Measurements from ENCODE around the gene SDCBP2. TPM values are rescaled to one million over a fixed set of nuclear protein-coding genes. Genes with fewer than 3 reads are reported as not detected.
A peak's percentile ranks its signal among the peaks of the same experiment; 100 is the strongest.

The SDCBP2 gene
- total and polyA plus RNA-seq, 7 experiments from 2014 or later, result 1.0 to 3.6 (median 1.4) TPM

DNA sequence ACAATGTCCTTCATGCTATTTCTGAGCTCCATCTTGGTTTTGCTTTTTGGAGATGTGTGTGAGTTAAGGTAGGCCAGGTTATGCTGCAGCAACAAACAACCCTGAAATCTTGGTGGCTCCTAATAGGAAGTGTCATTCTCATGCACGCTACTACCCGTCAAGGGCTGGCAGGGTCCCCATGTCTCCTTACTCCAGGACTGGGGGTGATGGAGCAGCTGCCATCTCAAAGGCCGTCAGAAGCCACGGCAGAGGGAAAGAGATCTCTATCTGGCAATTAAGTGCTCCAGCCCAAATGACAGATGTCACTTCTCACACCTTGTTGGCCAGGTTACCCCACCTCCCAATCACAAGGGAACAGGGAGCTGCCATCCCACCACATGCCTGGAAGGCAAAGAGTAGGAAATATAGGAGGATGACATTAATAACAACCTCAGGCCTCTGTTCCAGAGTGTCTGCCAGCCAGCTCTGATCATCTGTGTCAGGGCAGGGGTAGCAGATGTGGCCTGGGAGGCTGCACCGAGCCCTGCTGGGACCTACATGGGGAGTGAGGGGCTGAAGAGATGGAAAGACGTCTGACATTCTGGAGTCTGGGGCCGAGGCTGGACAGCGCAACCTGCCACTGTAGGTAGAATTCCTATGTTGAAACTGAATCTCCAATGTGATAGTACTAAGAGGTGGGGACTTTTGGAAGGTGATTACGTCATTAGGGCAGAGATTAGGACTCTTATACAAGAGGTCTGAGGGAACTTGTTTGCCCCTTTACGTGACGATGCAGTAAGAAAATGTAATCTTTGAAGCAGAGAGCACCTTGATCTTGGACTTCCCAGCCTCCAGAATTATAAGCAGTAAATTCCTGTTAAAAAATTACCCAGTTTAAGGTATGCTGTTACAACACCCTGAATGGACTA lies 4.8 kb upstream of the SDCBP2 start:
- Mint-ChIP-seq H3K9me3 (no peaks in the 10 kb centered on the region), H3K36me3 (peaks cover 0 to 20% (median 0%) of the 10 kb centered on the region in 5 donors), H3K27me3 (no peaks in the 10 kb centered on the region), H3K27ac (peak overlapping the region in 4 of 9 donors; percentile 4 to 51 (median 28)), H3K4me1 (peaks cover 30 to 69% (median 62%) of the 10 kb centered on the region in 7 donors), H3K4me3 (no peak overlapping the region)
- Histone ChIP-seq H3K9me3 (ENCODE audit: control insufficient read depth in 2 of 3, low read length in 3 of 3) (no peaks in the 10 kb centered on the region), H3K27me3 (ENCODE audit: control insufficient read depth in 2 of 2, insufficient read depth in 2 of 2, low read length in 2 of 2) (no peaks in the 10 kb centered on the region), H3K27ac (ENCODE audit: low read depth, low read length) (no peak overlapping the region), H3K4me3 (ENCODE audit: low read length) (no peak overlapping the region), H3K4me1 (ENCODE audit: control insufficient read depth in 2 of 2, insufficient read depth in 2 of 2, low read length in 2 of 2) (peaks cover 0 to 21% of the 10 kb centered on the region in 2 donors), H3K36me3 (ENCODE audit: control insufficient read depth in 2 of 3, insufficient read depth in 3 of 3, low read length in 3 of 3) (peaks cover 0 to 30% (median 0%) of the 10 kb centered on the region in 3 experiments)
- CTCF ChIA-PET, result no interaction called here
- intact Hi-C loops (cut with micrococcal nuclease), result no loop called here
- ATAC-seq (no peak), DNase-seq (no peak)
- POLR2A ChIA-PET, result interaction anchor here (1.3 kb wide), 1 partner anchor 102 kb away, joined by 3 read pairs; no protein-coding TSS in a partner anchor

GRCh38 chr20:1332749-1333300 lies 3.9 kb upstream of the SDCBP2 start:
- Histone ChIP-seq H3K4me3 (ENCODE audit: low read length) (no peak overlapping the region), H3K4me1 (ENCODE audit: control insufficient read depth in 2 of 2, insufficient read depth in 2 of 2, low read length in 2 of 2) (peaks cover 0 to 15% of the 10 kb centered on the region in 2 donors), H3K9me3 (ENCODE audit: control insufficient read depth in 2 of 3, low read length in 3 of 3) (no peaks in the 10 kb centered on the region), H3K36me3 (ENCODE audit: control insufficient read depth in 2 of 3, insufficient read depth in 3 of 3, low read length in 3 of 3) (peaks cover 0 to 34% (median 0%) of the 10 kb centered on the region in 3 experiments), H3K27ac (ENCODE audit: low read depth, low read length) (no peak overlapping the region), H3K27me3 (ENCODE audit: control insufficient read depth in 2 of 2, insufficient read depth in 2 of 2, low read length in 2 of 2) (no peaks in the 10 kb centered on the region)
- DNase-seq, result no peak
- intact Hi-C loops (cut with micrococcal nuclease), result no loop called here
- Mint-ChIP-seq H3K4me3 (no peak overlapping the region), H3K27me3 (no peaks in the 10 kb centered on the region), H3K9me3 (no peaks in the 10 kb centered on the region), H3K4me1 (peaks cover 31 to 67% (median 57%) of the 10 kb centered on the region in 7 donors), H3K27ac (peak overlapping the region in 3 of 9 donors; percentile 28 to 99 (median 52)), H3K36me3 (peaks cover 0 to 20% (median 0%) of the 10 kb centered on the region in 5 donors)
- POLR2A ChIA-PET, result interaction anchor here (0.9 to 1.3 kb wide), 2 partner anchors 67 to 103 kb away, joined by 3 read pairs; no protein-coding TSS in a partner anchor
- ATAC-seq, result no peak
- CTCF ChIA-PET, result no interaction called here

GRCh38 chr20:1331801-1332453 lies 3.0 kb upstream of the SDCBP2 start:
- Histone ChIP-seq H3K36me3 (ENCODE audit: control insufficient read depth in 2 of 3, insufficient read depth in 3 of 3, low read length in 3 of 3) (peaks cover 0 to 34% (median 0%) of the 10 kb centered on the region in 3 experiments), H3K27me3 (ENCODE audit: control insufficient read depth in 2 of 2, insufficient read depth in 2 of 2, low read length in 2 of 2) (no peaks in the 10 kb centered on the region), H3K27ac (ENCODE audit: low read depth, low read length) (no peak overlapping the region), H3K4me1 (ENCODE audit: control insufficient read depth in 2 of 2, insufficient read depth in 2 of 2, low read length in 2 of 2) (peaks cover 0 to 12% of the 10 kb centered on the region in 2 donors), H3K9me3 (ENCODE audit: control insufficient read depth in 2 of 3, low read length in 3 of 3) (no peaks in the 10 kb centered on the region), H3K4me3 (ENCODE audit: low read length) (no peak overlapping the region)
- H3K4me1 Mint-ChIP-seq, result peaks cover 23 to 60% (median 50%) of the 10 kb centered on the region in 7 donors
- H3K27ac Mint-ChIP-seq, result peak overlapping the region in 7 of 9 donors; percentile 20 to 99 (median 64)
- CTCF ChIA-PET, result no interaction called here
- DNase-seq (peak in 1 of 9 donors; percentile 12), ATAC-seq (no peak)
- no peaks in the 10 kb centered on the region for H3K27me3 Mint-ChIP-seq
- H3K4me3 Mint-ChIP-seq, result peak overlapping the region in 2 of 10 donors; percentile 45 to 72
- intact Hi-C loops (cut with micrococcal nuclease), result no loop called here
- H3K9me3 Mint-ChIP-seq, result no peaks in the 10 kb centered on the region
- POLR2A ChIA-PET, result interaction anchor here (0.8 to 0.9 kb wide), 2 partner anchors 55 to 67 kb away, joined by 3 read pairs; no protein-coding TSS in a partner anchor
- H3K36me3 Mint-ChIP-seq, result peaks cover 0 to 20% (median 0%) of the 10 kb centered on the region in 5 donors

DNA sequence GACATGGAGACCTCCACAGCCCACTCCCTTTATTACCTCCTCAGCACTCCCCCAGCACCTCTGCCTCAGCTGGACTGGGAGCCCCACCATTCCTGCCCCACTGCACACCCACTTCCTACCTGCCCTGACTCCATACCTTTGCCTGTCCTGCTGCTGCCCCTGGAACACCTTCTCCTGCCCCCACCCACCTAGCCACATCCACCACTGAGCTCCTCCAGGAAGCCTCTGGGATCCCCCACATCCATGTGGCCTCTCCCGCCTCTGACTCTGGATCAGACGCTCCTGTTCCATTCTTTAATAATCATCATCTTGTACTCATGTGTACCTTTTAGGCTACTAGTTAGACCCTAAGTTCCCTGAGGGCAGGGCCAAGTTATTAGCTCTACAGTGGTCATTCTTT lies 2.2 kb upstream of the SDCBP2 start:
- intact Hi-C loops (cut with micrococcal nuclease), result no loop called here
- H3K27ac ChIP-seq (ENCODE audit: low read depth, low read length), result peak overlapping the region; percentile 74
- peak overlapping the region in 5 of 10 donors; percentile 10 to 72 (median 45) for H3K4me3 Mint-ChIP-seq
- no peak for DNase-seq
- H3K27me3 ChIP-seq (ENCODE audit: control insufficient read depth in 2 of 2, insufficient read depth in 2 of 2, low read length in 2 of 2), result no peaks in the 10 kb centered on the region
- no peak for ATAC-seq
- POLR2A ChIA-PET, result interaction anchor here (0.6 to 1.7 kb wide), 3 partner anchors 56 to 338 kb away, joined by 3 to 5 read pairs (median 3); no protein-coding TSS in a partner anchor
- CTCF ChIA-PET, result interaction anchor here (0.7 kb wide), 1 partner anchor 1708 kb away, joined by 3 read pairs; no protein-coding TSS in a partner anchor
- H3K4me1 ChIP-seq (ENCODE audit: control insufficient read depth in 2 of 2, insufficient read depth in 2 of 2, low read length in 2 of 2), result peaks cover 7 to 20% of the 10 kb centered on the region in 2 donors
- H3K36me3 ChIP-seq (ENCODE audit: control insufficient read depth in 2 of 3, insufficient read depth in 3 of 3, low read length in 3 of 3), result peaks cover 0 to 34% (median 0%) of the 10 kb centered on the region in 3 experiments
- no peaks in the 10 kb centered on the region for H3K27me3 Mint-ChIP-seq
- H3K27ac Mint-ChIP-seq, result peak overlapping the region in 5 of 9 donors; percentile 41 to 99 (median 79)
- peaks cover 0 to 20% (median 0%) of the 10 kb centered on the region in 5 donors for H3K36me3 Mint-ChIP-seq
- H3K9me3 ChIP-seq (ENCODE audit: control insufficient read depth in 2 of 3, low read length in 3 of 3), result no peaks in the 10 kb centered on the region
- H3K4me3 ChIP-seq (ENCODE audit: low read length), result no peak overlapping the region
- H3K4me1 Mint-ChIP-seq, result peaks cover 16 to 53% (median 45%) of the 10 kb centered on the region in 7 donors
- H3K9me3 Mint-ChIP-seq, result no peaks in the 10 kb centered on the region

GRCh38 chr20:1330075-1330830 lies 1.3 kb upstream of the SDCBP2 start:
- H3K4me3 ChIP-seq (ENCODE audit: low read length), result no peak overlapping the region
- CTCF ChIA-PET, result interaction anchor here (0.7 kb wide), 1 partner anchor 1709 kb away, joined by 3 read pairs; no protein-coding TSS in a partner anchor
- POLR2A ChIA-PET, result interaction anchor here (1.1 to 1.7 kb wide), 2 partner anchors 62 to 64 kb away, joined by 3 to 5 read pairs; partner anchors contain the start of gene SNPH
- H3K27me3 ChIP-seq (ENCODE audit: control insufficient read depth in 2 of 2, insufficient read depth in 2 of 2, low read length in 2 of 2), result no peaks in the 10 kb centered on the region
- H3K27ac ChIP-seq (ENCODE audit: low read depth, low read length), result peak overlapping the region; percentile 74
- H3K4me1 ChIP-seq (ENCODE audit: control insufficient read depth in 2 of 2, insufficient read depth in 2 of 2, low read length in 2 of 2), result peaks cover 12 to 24% of the 10 kb centered on the region in 2 donors
- Mint-ChIP-seq H3K9me3 (no peaks in the 10 kb centered on the region), H3K27ac (peak overlapping the region in 5 of 9 donors; percentile 95 to 99 (median 97)), H3K36me3 (peaks cover 0 to 17% (median 0%) of the 10 kb centered on the region in 5 donors), H3K27me3 (no peaks in the 10 kb centered on the region), H3K4me1 (peaks cover 10 to 46% (median 40%) of the 10 kb centered on the region in 7 donors), H3K4me3 (peak overlapping the region; percentile 12 to 81 (median 56))
- ATAC-seq (peak; percentile 42), DNase-seq (peak in 8 of 9 donors; percentile 23 to 83 (median 62))
- intact Hi-C loops (cut with micrococcal nuclease), result no loop called here
- peaks cover 0 to 34% (median 0%) of the 10 kb centered on the region in 3 experiments for H3K36me3 ChIP-seq (ENCODE audit: control insufficient read depth in 2 of 3, insufficient read depth in 3 of 3, low read length in 3 of 3)
- no peaks in the 10 kb centered on the region for H3K9me3 ChIP-seq (ENCODE audit: control insufficient read depth in 2 of 3, low read length in 3 of 3)
